DMS53 treated with DMSO at 0.1 percent for 48 hours (cell line): ENCODE results near the gene B3GALT5.

ENCODE experiments used
- DNase-seq: peaks from one replicate; lab custom pipeline; 2025; ENCODE audit not compliant: unreplicated experiment; lab: John Stamatoyannopoulos, UW

B3GALT5 gene

GRCh38 chr21:39664586-39664985 is 51.8 kb downstream of the B3GALT5 start:
- DNase-seq, result no peak

GRCh38 chr21:39666026-39666425 is 53.3 kb downstream of the B3GALT5 start:
- DNase-seq, result no peak

- DNase-seq, result no peak
Measured at GRCh38 chr21:39666681-39667315, 54.1 kb downstream of the B3GALT5 start.

- no peak for DNase-seq
Measured at GRCh38 chr21:39667353-39667891, 54.7 kb downstream of the B3GALT5 start.

- DNase-seq, result no peak
Measured at GRCh38 chr21:39668369-39668768, 55.6 kb downstream of the B3GALT5 start.

GRCh38 chr21:39669485-39669884 is 56.7 kb downstream of the B3GALT5 start:
- peak; percentile 46 for DNase-seq

- DNase-seq, result no peak
Measured at GRCh38 chr21:39669976-39670661, 57.4 kb downstream of the B3GALT5 start.

GRCh38 chr21:39670701-39671100 is 58.0 kb downstream of the B3GALT5 start:
- DNase-seq, result no peak

GRCh38 chr21:39671986-39672385 is 59.2 kb downstream of the B3GALT5 start:
- no peak for DNase-seq

- DNase-seq, result no peak
Measured at GRCh38 chr21:39673163-39673562, 60.4 kb downstream of the B3GALT5 start.

- no peak for DNase-seq
Measured at GRCh38 chr21:39673736-39674135, 61.0 kb downstream of the B3GALT5 start.

- DNase-seq, result no peak
Measured at GRCh38 chr21:39674801-39675200, 62.1 kb downstream of the B3GALT5 start.

- DNase-seq, result no peak
Measured at GRCh38 chr21:39675590-39675989, 62.9 kb downstream of the B3GALT5 start.

GRCh38 chr21:39675993-39676661 is 63.4 kb downstream of the B3GALT5 start:
- DNase-seq, result peak; percentile 100

- DNase-seq, result no peak
Measured at GRCh38 chr21:39680216-39680615, 67.5 kb downstream of the B3GALT5 start.

GRCh38 chr21:39681257-39681656 is 68.5 kb downstream of the B3GALT5 start:
- no peak for DNase-seq

- DNase-seq, result no peak
Measured at GRCh38 chr21:39681845-39682244, 69.1 kb downstream of the B3GALT5 start.

GRCh38 chr21:39685236-39685635 is 72.5 kb downstream of the B3GALT5 start:
- DNase-seq, result no peak

GRCh38 chr21:39685991-39686390 is 73.3 kb downstream of the B3GALT5 start:
- no peak for DNase-seq

- DNase-seq, result peak; percentile 96
Measured at GRCh38 chr21:39686646-39687468, 74.1 kb downstream of the B3GALT5 start.

- DNase-seq, result peak; percentile 80
Measured at GRCh38 chr21:39688010-39688409, 75.3 kb downstream of the B3GALT5 start.
